K562 (cell line): ENCODE data around the gene MKRN1. TPM values are rescaled to one million over a fixed set of nuclear protein-coding genes. Genes with fewer than 3 reads are reported as not detected.

Experiments
- DMBX1 ChIP-seq: fragments of 250-450 bp; sonication (Bioruptor Pico); IDR thresholded peaks from 2 replicates; pipeline ENCODE4 v1.8.0; 2022; ENCODE audit warnings: inconsistent platforms, mild to moderate bottlenecking, moderate library complexity, borderline replicate concordance
- NFIX ChIP-seq: fragments of 250-450 bp; sonication (Bioruptor Pico); IDR thresholded peaks from 2 replicates; pipeline ENCODE4 v1.4.0; 2020; ENCODE audit warnings: low read depth, mild to moderate bottlenecking, moderate library complexity
- NR2F6 ChIP-seq: fragments of 450-650 bp; formaldehyde crosslinking; IDR thresholded peaks from 2 replicates; pipeline ENCODE4 v1.4.0; 2020; ENCODE audit warnings: mild to moderate bottlenecking
- POU5F1 ChIP-seq: fragments of 150-350 bp; IDR thresholded peaks from 2 replicates; pipeline ENCODE4 v1.6.1; 2014; ENCODE audit warnings: borderline replicate concordance, low read length, low read depth, mild to moderate bottlenecking; ENCODE audit not compliant: partially characterized antibody
- PTTG1 ChIP-seq: fragments of 450-650 bp; IDR thresholded peaks from 2 replicates; pipeline ENCODE4 v1.6.1; 2016; ENCODE audit warnings: low read depth, mild to moderate bottlenecking, missing genetic modification characterization, missing compliant biosample characterization
- RBM22 ChIP-seq: fragments of 200-400 bp; formaldehyde crosslinking; IDR thresholded peaks from 2 replicates; pipeline ENCODE4 v1.6.1; 2018; ENCODE audit warnings: low read length, low read depth; ENCODE audit not compliant: poor library complexity, severe bottlenecking
- SMAD4 ChIP-seq: fragments of 250-450 bp; sonication (Bioruptor Pico); conservative IDR thresholded peaks from 2 replicates; pipeline ENCODE4 v1.8.0; 2021; ENCODE audit warnings: inconsistent platforms, mild to moderate bottlenecking, moderate library complexity
- SRF ChIP-seq, 2 experiments: fragments of 250-450, 450-650 bp in 1 of 2; sonication (Bioruptor Pico) in 1 of 2; sonication (generic) in 1 of 2; formaldehyde crosslinking; IDR thresholded peaks; 2 replicates each; pipeline versions ENCODE4 v1.5.0 to v1.5.1; 2020 to 2022; ENCODE audit warnings: mild to moderate bottlenecking in 1 of 2, missing genetic modification reagents in 1 of 2
- ZNF174 ChIP-seq: fragments of 250-450 bp; sonication (Bioruptor Pico); IDR thresholded peaks from 2 replicates; pipeline ENCODE4 v1.4.0; 2020; ENCODE audit warnings: mild to moderate bottlenecking
- ZNF212 ChIP-seq: fragments of 450-650 bp; formaldehyde crosslinking; IDR thresholded peaks from 2 replicates; pipeline ENCODE4 v1.4.0; 2020; ENCODE audit warnings: mild to moderate bottlenecking
- polyA plus RNA-seq, 8 experiments: library from polyadenylated mRNA; depleted of rRNA in 4 of 8; stranded (reverse) in 5 of 8; unstranded in 3 of 8; fragments of >200 nt; fragmentation: Nextera tagmentation in 2 of 8; fragmentation: Illumina TruSeq in 1 of 8; extraction: Ambion mirVana in 2 of 8; extraction: Trizol in 1 of 8; gene quantifications; 2 replicates each; pipeline versions ENCODE4 v1.2.1 to v1.2.3, GENCODE V29; 2011 to 2014; ENCODE audit warnings: inconsistent platforms in 1 of 8, missing spikeins in 1 of 8
- total RNA-seq, 7 experiments: library from RNA; depleted of rRNA in 6 of 7; stranded (reverse); fragments of >200 nt in 6 of 7; fragmentation: Illumina TruSeq in 2 of 7; extraction: Trizol in 2 of 7; gene quantifications; 2 replicates each; pipeline versions ENCODE4 v1.2.1 to v1.2.3, GENCODE V29; 2011 to 2021; ENCODE audit warnings: low replicate concordance in 1 of 7
- TF ChIP-seq, protein P1 (sequence below): fragments of 200-800 bp; sonication (Bioruptor generic); IDR thresholded peaks from 2 replicates; pipeline ENCODE4 v1.6.1; 2016; ENCODE audit warnings: missing genetic modification characterization, missing compliant biosample characterization
- TF ChIP-seq, protein P2 (sequence below): sonication (generic); formaldehyde crosslinking; IDR thresholded peaks from 2 replicates; pipeline ENCODE4 v1.8.1; 2023; ENCODE audit warnings: mild to moderate bottlenecking, missing genetic modification reagents
- TF ChIP-seq, protein P3 (sequence below): fragments of 250-450 bp; sonication (Bioruptor Pico); IDR thresholded peaks from 2 replicates; pipeline ENCODE4 v1.8.0; 2022; ENCODE audit warnings: inconsistent platforms
- TF ChIP-seq, protein P4 (sequence below), 2 experiments: fragments of 150-350 bp in 1 of 2; IDR thresholded peaks; 2 replicates each; pipeline ENCODE4 v1.6.1; 2012 to 2016; ENCODE audit warnings: low read depth in 2 of 2, low read length in 2 of 2, mild to moderate bottlenecking in 1 of 2, moderate library complexity in 1 of 2

The MKRN1 gene
- total and polyA plus RNA-seq, 9 of the 15 experiments (the other 6 are each of a cell fraction or from before 2014, with no cell fraction given), result 30.5 to 90.3 (median 76.0) TPM

DNA sequence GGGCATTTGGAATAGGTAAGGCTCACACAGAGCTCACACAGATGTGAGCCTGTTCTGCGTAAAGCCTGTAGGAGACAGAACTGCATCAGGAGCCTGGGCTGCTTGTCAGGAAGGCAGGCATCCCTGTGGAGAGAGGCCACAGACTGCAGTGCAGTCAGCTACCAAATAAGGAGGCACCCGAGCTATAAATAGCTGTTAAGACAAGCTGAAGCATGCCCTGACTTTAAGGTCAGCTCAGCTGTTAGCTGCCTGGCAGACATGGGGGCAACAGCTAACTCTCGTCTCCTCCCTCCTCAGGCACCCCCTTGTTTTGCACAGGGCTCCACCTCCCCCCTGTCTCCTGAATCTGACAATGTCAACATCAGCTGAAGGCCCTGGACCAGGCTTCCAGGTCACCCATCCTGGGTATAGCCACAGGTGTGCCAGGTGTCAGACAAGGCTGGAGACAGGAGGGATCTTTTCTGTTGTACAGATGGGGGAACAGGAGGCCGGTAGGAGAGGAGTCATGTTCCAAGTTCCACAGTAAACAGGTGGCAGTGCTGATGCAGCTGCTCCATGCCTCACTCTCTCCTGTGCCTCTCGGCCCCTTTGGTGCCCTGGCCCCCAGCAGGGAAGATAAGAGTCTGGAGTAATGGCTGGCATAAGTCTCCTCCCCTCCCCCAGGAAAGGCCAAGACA, 27.6 kb upstream of the MKRN1 start (continued):
- TF ChIP-seq ZNF212 (no peak), ZNF174 (CRISPR knock-in tag) (no peak), NFIX (CRISPR knock-in tag) (no peak), RBM22 (no peak), SMAD4 (CRISPR knock-in tag) (no peak; the same call in 1 of the 2 replicates), NR2F6 (no peak), DMBX1 (CRISPR knock-in tag) (peak; percentile 63; the same call in 1 of the 2 replicates), POU5F1 (no peak), SRF (CRISPR knock-in tag; IDR thresholded peaks at IDR 0.05) (peak in 1 of 2 experiments; percentile 80; a peak in 1 of 4 replicates), PTTG1 (tag) (no peak)
- TF ChIP-seq, protein P1, sequence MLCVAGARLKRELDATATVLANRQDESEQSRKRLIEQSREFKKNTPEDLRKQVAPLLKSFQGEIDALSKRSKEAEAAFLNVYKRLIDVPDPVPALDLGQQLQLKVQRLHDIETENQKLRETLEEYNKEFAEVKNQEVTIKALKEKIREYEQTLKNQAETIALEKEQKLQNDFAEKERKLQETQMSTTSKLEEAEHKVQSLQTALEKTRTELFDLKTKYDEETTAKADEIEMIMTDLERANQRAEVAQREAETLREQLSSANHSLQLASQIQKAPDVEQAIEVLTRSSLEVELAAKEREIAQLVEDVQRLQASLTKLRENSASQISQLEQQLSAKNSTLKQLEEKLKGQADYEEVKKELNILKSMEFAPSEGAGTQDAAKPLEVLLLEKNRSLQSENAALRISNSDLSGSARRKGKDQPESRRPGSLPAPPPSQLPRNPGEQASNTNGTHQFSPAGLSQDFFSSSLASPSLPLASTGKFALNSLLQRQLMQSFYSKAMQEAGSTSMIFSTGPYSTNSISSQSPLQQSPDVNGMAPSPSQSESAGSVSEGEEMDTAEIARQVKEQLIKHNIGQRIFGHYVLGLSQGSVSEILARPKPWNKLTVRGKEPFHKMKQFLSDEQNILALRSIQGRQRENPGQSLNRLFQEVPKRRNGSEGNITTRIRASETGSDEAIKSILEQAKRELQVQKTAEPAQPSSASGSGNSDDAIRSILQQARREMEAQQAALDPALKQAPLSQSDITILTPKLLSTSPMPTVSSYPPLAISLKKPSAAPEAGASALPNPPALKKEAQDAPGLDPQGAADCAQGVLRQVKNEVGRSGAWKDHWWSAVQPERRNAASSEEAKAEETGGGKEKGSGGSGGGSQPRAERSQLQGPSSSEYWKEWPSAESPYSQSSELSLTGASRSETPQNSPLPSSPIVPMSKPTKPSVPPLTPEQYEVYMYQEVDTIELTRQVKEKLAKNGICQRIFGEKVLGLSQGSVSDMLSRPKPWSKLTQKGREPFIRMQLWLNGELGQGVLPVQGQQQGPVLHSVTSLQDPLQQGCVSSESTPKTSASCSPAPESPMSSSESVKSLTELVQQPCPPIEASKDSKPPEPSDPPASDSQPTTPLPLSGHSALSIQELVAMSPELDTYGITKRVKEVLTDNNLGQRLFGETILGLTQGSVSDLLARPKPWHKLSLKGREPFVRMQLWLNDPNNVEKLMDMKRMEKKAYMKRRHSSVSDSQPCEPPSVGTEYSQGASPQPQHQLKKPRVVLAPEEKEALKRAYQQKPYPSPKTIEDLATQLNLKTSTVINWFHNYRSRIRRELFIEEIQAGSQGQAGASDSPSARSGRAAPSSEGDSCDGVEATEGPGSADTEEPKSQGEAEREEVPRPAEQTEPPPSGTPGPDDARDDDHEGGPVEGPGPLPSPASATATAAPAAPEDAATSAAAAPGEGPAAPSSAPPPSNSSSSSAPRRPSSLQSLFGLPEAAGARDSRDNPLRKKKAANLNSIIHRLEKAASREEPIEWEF, result peak; percentile 60; the same call in 1 of the 2 replicates
- TF ChIP-seq, protein P2, sequence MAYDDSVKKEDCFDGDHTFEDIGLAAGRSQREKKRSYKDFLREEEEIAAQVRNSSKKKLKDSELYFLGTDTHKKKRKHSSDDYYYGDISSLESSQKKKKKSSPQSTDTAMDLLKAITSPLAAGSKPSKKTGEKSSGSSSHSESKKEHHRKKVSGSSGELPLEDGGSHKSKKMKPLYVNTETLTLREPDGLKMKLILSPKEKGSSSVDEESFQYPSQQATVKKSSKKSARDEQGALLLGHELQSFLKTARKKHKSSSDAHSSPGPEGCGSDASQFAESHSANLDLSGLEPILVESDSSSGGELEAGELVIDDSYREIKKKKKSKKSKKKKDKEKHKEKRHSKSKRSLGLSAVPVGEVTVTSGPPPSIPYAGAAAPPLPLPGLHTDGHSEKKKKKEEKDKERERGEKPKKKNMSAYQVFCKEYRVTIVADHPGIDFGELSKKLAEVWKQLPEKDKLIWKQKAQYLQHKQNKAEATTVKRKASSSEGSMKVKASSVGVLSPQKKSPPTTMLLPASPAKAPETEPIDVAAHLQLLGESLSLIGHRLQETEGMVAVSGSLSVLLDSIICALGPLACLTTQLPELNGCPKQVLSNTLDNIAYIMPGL (CRISPR knock-in tag), result no peak
- TF ChIP-seq, protein P3, sequence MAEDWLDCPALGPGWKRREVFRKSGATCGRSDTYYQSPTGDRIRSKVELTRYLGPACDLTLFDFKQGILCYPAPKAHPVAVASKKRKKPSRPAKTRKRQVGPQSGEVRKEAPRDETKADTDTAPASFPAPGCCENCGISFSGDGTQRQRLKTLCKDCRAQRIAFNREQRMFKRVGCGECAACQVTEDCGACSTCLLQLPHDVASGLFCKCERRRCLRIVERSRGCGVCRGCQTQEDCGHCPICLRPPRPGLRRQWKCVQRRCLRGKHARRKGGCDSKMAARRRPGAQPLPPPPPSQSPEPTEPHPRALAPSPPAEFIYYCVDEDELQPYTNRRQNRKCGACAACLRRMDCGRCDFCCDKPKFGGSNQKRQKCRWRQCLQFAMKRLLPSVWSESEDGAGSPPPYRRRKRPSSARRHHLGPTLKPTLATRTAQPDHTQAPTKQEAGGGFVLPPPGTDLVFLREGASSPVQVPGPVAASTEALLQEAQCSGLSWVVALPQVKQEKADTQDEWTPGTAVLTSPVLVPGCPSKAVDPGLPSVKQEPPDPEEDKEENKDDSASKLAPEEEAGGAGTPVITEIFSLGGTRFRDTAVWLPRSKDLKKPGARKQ (CRISPR knock-in tag), result no peak
- TF ChIP-seq, protein P4, sequence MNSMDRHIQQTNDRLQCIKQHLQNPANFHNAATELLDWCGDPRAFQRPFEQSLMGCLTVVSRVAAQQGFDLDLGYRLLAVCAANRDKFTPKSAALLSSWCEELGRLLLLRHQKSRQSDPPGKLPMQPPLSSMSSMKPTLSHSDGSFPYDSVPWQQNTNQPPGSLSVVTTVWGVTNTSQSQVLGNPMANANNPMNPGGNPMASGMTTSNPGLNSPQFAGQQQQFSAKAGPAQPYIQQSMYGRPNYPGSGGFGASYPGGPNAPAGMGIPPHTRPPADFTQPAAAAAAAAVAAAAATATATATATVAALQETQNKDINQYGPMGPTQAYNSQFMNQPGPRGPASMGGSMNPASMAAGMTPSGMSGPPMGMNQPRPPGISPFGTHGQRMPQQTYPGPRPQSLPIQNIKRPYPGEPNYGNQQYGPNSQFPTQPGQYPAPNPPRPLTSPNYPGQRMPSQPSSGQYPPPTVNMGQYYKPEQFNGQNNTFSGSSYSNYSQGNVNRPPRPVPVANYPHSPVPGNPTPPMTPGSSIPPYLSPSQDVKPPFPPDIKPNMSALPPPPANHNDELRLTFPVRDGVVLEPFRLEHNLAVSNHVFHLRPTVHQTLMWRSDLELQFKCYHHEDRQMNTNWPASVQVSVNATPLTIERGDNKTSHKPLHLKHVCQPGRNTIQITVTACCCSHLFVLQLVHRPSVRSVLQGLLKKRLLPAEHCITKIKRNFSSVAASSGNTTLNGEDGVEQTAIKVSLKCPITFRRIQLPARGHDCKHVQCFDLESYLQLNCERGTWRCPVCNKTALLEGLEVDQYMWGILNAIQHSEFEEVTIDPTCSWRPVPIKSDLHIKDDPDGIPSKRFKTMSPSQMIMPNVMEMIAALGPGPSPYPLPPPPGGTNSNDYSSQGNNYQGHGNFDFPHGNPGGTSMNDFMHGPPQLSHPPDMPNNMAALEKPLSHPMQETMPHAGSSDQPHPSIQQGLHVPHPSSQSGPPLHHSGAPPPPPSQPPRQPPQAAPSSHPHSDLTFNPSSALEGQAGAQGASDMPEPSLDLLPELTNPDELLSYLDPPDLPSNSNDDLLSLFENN (IDR thresholded peaks at IDR 0.05; ENCODE audit: low read depth in 2 of 2, low read length in 2 of 2), result no peak
